HepG2 (cell line): ENCODE measurements around the gene ANKRD40. TPM values are rescaled to one million over a fixed set of nuclear protein-coding genes. Genes with fewer than 3 reads are reported as not detected.
A peak's percentile ranks its signal among the peaks of the same experiment; 100 is the strongest.

Source experiments
- ATF1 ChIP-seq: IDR thresholded peaks from 2 replicates; pipeline ENCODE4 v1.6.1; 2016; ENCODE audit warnings: mild to moderate bottlenecking, control low read depth
- HCFC1 ChIP-seq: fragments of 150-350 bp; IDR thresholded peaks from 2 replicates; pipeline ENCODE4 v1.6.1; 2014; ENCODE audit warnings: low read depth, low read length
- KDM1A ChIP-seq: IDR thresholded peaks from 2 replicates; pipeline ENCODE4 v1.6.1; 2016; ENCODE audit warnings: missing compliant biosample characterization
- LCORL ChIP-seq, 2 experiments: fragments of 450-650 bp in 1 of 2; sonication (generic) in 1 of 2; formaldehyde crosslinking in 1 of 2; IDR thresholded peaks; 2 replicates each; pipeline versions ENCODE4 v1.5.0 to v1.6.1; 2017 to 2020; ENCODE audit warnings: antibody characterized with exemption in 1 of 2, missing genetic modification reagents in 1 of 2
- MZF1 ChIP-seq: sonication (generic); formaldehyde crosslinking; IDR thresholded peaks from 2 replicates; pipeline ENCODE4 v1.8.1; 2023; ENCODE audit warnings: mild to moderate bottlenecking, missing genetic modification reagents, borderline replicate concordance
- SKI ChIP-seq: fragments of 450-650 bp; IDR thresholded peaks from one replicate; pipeline ENCODE4 v1.6.1; 2018; ENCODE audit warnings: mild to moderate bottlenecking; ENCODE audit not compliant: partially characterized antibody
- STAT6 ChIP-seq: sonication (generic); formaldehyde crosslinking; IDR thresholded peaks from 2 replicates; pipeline ENCODE4 v1.4.0; 2020; ENCODE audit warnings: missing genetic modification reagents, mild to moderate bottlenecking, borderline replicate concordance
- ZNF451 ChIP-seq: sonication (generic); formaldehyde crosslinking; IDR thresholded peaks from 2 replicates; pipeline ENCODE4 v1.5.0; 2020; ENCODE audit warnings: mild to moderate bottlenecking, missing genetic modification reagents
- ZNF501 ChIP-seq: sonication (generic); formaldehyde crosslinking; IDR thresholded peaks from 2 replicates; pipeline ENCODE4 v1.5.1; 2020; ENCODE audit warnings: mild to moderate bottlenecking, moderate library complexity, missing genetic modification reagents
- ZNF766 ChIP-seq: sonication (generic); formaldehyde crosslinking; IDR thresholded peaks from 2 replicates; pipeline ENCODE4 v1.5.0; 2020; ENCODE audit warnings: missing genetic modification reagents, borderline replicate concordance
- ZZZ3 ChIP-seq: sonication (generic); formaldehyde crosslinking; IDR thresholded peaks from 2 replicates; pipeline ENCODE4 v1.4.0; 2020; ENCODE audit warnings: missing genetic modification reagents, mild to moderate bottlenecking, borderline replicate concordance
- polyA plus RNA-seq, 8 experiments: library from polyadenylated mRNA; depleted of rRNA in 3 of 8; stranded (reverse) in 7 of 8; unstranded in 1 of 8; fragments of >200 nt; fragmentation: Illumina TruSeq in 4 of 8; extraction: Trizol in 4 of 8; gene quantifications; 2 replicates each; pipeline versions ENCODE4 v1.2.1 to v1.2.3, GENCODE V29; 2011 to 2016; ENCODE audit warnings: low read depth in 4 of 8, missing spikeins in 1 of 8, mixed read lengths in 1 of 8; ENCODE audit not compliant: insufficient read depth in 1 of 8
- total RNA-seq, 5 experiments: library from RNA; depleted of rRNA; stranded (reverse); fragments of >200 nt; fragmentation: Illumina TruSeq; extraction: Trizol; gene quantifications; 2 replicates each; pipeline ENCODE4 v1.2.3, GENCODE V29; 2016; ENCODE audit warnings: low read depth in 1 of 5
- TF ChIP-seq, protein P1 (sequence below): sonication (generic); formaldehyde crosslinking; IDR thresholded peaks from 2 replicates; pipeline ENCODE4; 2020; ENCODE audit warnings: missing genetic modification reagents, mild to moderate bottlenecking, borderline replicate concordance
- TF ChIP-seq, protein P2 (sequence below): sonication (generic); formaldehyde crosslinking; IDR thresholded peaks from 2 replicates; pipeline ENCODE4 v1.5.1; 2020; ENCODE audit warnings: missing genetic modification reagents, mild to moderate bottlenecking, borderline replicate concordance
- TF ChIP-seq, protein P3 (sequence below): sonication (generic); formaldehyde crosslinking; IDR thresholded peaks from 2 replicates; pipeline ENCODE4 v1.8.0; 2022; ENCODE audit warnings: missing genetic modification reagents, low read depth, mild to moderate bottlenecking, borderline replicate concordance
- TF ChIP-seq, protein P4 (sequence below): IDR thresholded peaks from 2 replicates; pipeline ENCODE4 v1.6.1; 2012; ENCODE audit warnings: low read length, improper control_type of control experiment

Gene ANKRD40
- total and polyA plus RNA-seq, 2 of the 13 experiments (the other 11 are each of a cell fraction or from before 2014, with no cell fraction given) = 35.0 to 46.4 TPM

DNA sequence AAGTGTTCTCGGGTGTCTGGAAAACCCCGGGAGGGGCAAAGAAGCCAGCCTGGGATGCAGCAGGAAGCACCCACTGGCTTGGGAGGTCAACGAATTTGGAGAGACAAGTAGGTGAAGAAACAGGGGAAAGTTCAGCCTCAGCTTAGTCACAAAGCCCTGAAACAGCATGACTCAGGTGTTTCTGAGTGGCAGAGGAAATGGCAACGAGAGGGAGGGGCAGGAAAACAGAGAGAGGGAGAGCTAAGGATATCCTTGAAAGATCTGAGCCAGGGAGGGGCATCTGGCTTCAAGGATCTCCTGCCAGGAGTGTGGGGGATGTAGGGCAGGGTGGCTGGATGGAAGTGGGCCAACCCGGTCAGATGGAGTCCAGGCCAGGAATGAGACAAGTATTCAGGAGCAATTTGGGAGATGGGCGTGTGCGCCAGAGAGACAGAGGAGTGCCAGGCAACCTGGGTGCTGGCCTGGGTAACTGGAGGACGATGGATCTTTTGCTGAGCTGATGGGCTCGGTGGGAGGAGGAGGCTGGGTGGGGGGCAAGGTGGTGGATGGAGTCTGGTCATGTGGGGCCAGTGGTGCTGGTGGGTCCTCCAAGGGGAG, 45.8 kb downstream of the ANKRD40 start (continued):
- TF ChIP-seq, protein P1, sequence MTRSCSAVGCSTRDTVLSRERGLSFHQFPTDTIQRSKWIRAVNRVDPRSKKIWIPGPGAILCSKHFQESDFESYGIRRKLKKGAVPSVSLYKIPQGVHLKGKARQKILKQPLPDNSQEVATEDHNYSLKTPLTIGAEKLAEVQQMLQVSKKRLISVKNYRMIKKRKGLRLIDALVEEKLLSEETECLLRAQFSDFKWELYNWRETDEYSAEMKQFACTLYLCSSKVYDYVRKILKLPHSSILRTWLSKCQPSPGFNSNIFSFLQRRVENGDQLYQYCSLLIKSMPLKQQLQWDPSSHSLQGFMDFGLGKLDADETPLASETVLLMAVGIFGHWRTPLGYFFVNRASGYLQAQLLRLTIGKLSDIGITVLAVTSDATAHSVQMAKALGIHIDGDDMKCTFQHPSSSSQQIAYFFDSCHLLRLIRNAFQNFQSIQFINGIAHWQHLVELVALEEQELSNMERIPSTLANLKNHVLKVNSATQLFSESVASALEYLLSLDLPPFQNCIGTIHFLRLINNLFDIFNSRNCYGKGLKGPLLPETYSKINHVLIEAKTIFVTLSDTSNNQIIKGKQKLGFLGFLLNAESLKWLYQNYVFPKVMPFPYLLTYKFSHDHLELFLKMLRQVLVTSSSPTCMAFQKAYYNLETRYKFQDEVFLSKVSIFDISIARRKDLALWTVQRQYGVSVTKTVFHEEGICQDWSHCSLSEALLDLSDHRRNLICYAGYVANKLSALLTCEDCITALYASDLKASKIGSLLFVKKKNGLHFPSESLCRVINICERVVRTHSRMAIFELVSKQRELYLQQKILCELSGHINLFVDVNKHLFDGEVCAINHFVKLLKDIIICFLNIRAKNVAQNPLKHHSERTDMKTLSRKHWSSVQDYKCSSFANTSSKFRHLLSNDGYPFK (CRISPR knock-in tag) = no peak
- TF ChIP-seq KDM1A (CRISPR knock-in tag) = no peak; the same call in 1 of the 2 replicates
- TF ChIP-seq ZZZ3 (CRISPR knock-in tag) = no peak
- TF ChIP-seq HCFC1 = no peak
- no peak for TF ChIP-seq ATF1
- no peak for TF ChIP-seq SKI
- TF ChIP-seq, protein P2, sequence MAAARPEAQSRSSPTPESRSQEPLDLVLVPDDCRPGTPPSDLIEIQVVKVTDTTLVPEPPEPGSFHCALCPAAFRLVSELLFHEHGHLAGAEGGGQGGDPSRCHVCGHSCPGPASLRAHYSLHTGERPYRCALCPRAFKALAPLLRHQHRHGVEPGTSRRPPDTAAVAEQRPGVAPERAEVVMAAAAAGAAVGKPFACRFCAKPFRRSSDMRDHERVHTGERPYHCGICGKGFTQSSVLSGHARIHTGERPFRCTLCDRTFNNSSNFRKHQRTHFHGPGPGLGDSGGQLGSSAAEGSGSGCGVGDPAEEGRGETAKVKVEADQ (CRISPR knock-in tag) = no peak
- no peak for TF ChIP-seq MZF1 (CRISPR knock-in tag)
- TF ChIP-seq ZNF451 (CRISPR knock-in tag) = no peak
- TF ChIP-seq ZNF501 (CRISPR knock-in tag) = peak; percentile 79
- TF ChIP-seq, protein P3, sequence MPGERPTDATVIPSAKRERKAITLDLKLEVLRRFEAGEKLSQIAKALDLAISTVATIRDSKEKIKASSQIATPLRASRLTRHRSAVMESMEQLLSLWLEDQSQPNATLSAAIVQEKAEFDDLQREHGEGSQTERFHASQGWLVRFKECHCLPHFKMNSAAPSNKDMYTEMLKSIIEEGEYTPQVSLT (CRISPR knock-in tag) = no peak
- TF ChIP-seq LCORL (IDR thresholded peaks at IDR 0.05) = 0 out of 2 replicates have a peak, but pooled peaks have one; percentile 30
- TF ChIP-seq LCORL (CRISPR knock-in tag; IDR thresholded peaks at IDR 0.05) = peak; percentile 94
- TF ChIP-seq, protein P4, sequence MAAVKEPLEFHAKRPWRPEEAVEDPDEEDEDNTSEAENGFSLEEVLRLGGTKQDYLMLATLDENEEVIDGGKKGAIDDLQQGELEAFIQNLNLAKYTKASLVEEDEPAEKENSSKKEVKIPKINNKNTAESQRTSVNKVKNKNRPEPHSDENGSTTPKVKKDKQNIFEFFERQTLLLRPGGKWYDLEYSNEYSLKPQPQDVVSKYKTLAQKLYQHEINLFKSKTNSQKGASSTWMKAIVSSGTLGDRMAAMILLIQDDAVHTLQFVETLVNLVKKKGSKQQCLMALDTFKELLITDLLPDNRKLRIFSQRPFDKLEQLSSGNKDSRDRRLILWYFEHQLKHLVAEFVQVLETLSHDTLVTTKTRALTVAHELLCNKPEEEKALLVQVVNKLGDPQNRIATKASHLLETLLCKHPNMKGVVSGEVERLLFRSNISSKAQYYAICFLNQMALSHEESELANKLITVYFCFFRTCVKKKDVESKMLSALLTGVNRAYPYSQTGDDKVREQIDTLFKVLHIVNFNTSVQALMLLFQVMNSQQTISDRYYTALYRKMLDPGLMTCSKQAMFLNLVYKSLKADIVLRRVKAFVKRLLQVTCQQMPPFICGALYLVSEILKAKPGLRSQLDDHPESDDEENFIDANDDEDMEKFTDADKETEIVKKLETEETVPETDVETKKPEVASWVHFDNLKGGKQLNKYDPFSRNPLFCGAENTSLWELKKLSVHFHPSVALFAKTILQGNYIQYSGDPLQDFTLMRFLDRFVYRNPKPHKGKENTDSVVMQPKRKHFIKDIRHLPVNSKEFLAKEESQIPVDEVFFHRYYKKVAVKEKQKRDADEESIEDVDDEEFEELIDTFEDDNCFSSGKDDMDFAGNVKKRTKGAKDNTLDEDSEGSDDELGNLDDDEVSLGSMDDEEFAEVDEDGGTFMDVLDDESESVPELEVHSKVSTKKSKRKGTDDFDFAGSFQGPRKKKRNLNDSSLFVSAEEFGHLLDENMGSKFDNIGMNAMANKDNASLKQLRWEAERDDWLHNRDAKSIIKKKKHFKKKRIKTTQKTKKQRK = no peak
- no peak for TF ChIP-seq STAT6 (CRISPR knock-in tag)
- no peak; the same call in 1 of the 2 replicates for TF ChIP-seq ZNF766 (CRISPR knock-in tag)
